CD14-positive monocyte (primary cell): Measurements from ENCODE around the gene MSMB. TPM values are rescaled to one million over a fixed set of nuclear protein-coding genes. Genes with fewer than 3 reads are reported as not detected.

Experiments used
- DNase-seq, 3 donors: peaks; one replicate each; pipeline ENCODE4 v3.0.0-alpha.2; 2011 to 2022
- H2AFZ ChIP-seq: 2 replicates; pipeline ENCODE4 v1.6.0; 2012; ENCODE audit warnings: mild to moderate bottlenecking, low read depth, low read length, inconsistent platforms; ENCODE audit not compliant: insufficient read depth, poor library complexity, severe bottlenecking
- H3K27ac ChIP-seq, 2 donors: 1 replicate in 1 of 2; 2 replicates in 1 of 2; pipeline ENCODE4 v1.5.1; 2012 to 2013; ENCODE audit warnings: low read length in 2 of 2, control low read depth in 1 of 2, inconsistent platforms in 1 of 2, low read depth in 1 of 2, mild to moderate bottlenecking in 1 of 2
- H3K27me3 ChIP-seq, 2 donors: one replicate each; pipeline versions ENCODE4 v1.6.0 to v1.6.1; 2011 to 2013; ENCODE audit warnings: low read length in 2 of 2; ENCODE audit not compliant: control insufficient read depth in 2 of 2, insufficient read depth in 2 of 2
- H3K36me3 ChIP-seq, 2 donors: replicated peaks in 1 of 2; 1 replicate in 1 of 2; 2 replicates in 1 of 2; pipeline versions ENCODE4 v1.5.1 to v1.6.1; 2012 to 2013; ENCODE audit warnings: low read length in 2 of 2, control low read depth in 1 of 2, inconsistent platforms in 1 of 2, mild to moderate bottlenecking in 1 of 2; ENCODE audit not compliant: insufficient read depth in 2 of 2, control insufficient read depth in 1 of 2
- H3K4me1 ChIP-seq, 2 donors: 1 replicate in 1 of 2; 2 replicates in 1 of 2; pipeline versions ENCODE4 v1.5.1 to v1.6.1; 2012 to 2013; ENCODE audit warnings: low read length in 2 of 2, control low read depth in 1 of 2, inconsistent platforms in 1 of 2, mild to moderate bottlenecking in 1 of 2, moderate library complexity in 1 of 2; ENCODE audit not compliant: insufficient read depth in 2 of 2, control insufficient read depth in 1 of 2
- H3K4me2 ChIP-seq: replicated peaks from 2 replicates; pipeline ENCODE3; 2012; ENCODE audit warnings: low read length, moderate library complexity, mild to moderate bottlenecking; ENCODE audit not compliant: poor library complexity, severe bottlenecking; ENCODE audit errors: extremely low read depth
- H3K4me3 ChIP-seq, 3 experiments: fragments of 200-600 bp in 1 of 3; sonication (generic) in 1 of 3; replicated peaks in 1 of 3; 1 replicate in 2 of 3; 2 replicates in 1 of 3; pipeline ENCODE4 v1.5.1; 2011 to 2013; ENCODE audit warnings: low read length in 3 of 3, mild to moderate bottlenecking in 3 of 3, control low read depth in 2 of 3, low read depth in 2 of 3, inconsistent platforms in 1 of 3, moderate library complexity in 1 of 3
- H3K79me2 ChIP-seq: 2 replicates; pipeline ENCODE4 v1.6.0; 2012; ENCODE audit warnings: mild to moderate bottlenecking, control low read depth, inconsistent platforms, low read length, moderate library complexity; ENCODE audit not compliant: insufficient read depth
- H3K9ac ChIP-seq: 2 replicates; pipeline ENCODE4 v1.6.0; 2017; ENCODE audit warnings: low read length, mild to moderate bottlenecking; ENCODE audit not compliant: insufficient read depth, poor library complexity, severe bottlenecking
- H3K9me3 ChIP-seq, 2 donors: replicated peaks in 1 of 2; 1 replicate in 1 of 2; 2 replicates in 1 of 2; pipeline versions ENCODE4 v1.5.1 to v1.6.1; 2012 to 2013; ENCODE audit warnings: low read length in 2 of 2, control low read depth in 1 of 2; ENCODE audit not compliant: control insufficient read depth in 1 of 2, insufficient read depth in 1 of 2
- H4K20me1 ChIP-seq: 2 replicates; pipeline ENCODE4 v1.6.0; 2012; ENCODE audit warnings: mild to moderate bottlenecking, low read length, control low read depth, moderate library complexity; ENCODE audit not compliant: insufficient read depth
- H3K27ac Mint-ChIP-seq, 7 donors: one replicate each; pipeline ENCODE4 v1.8.0; 2020; ENCODE audit warnings: mild to moderate bottlenecking in 7 of 7, mixed read lengths in 7 of 7, moderate library complexity in 6 of 7, inconsistent platforms in 2 of 7
- H3K27me3 Mint-ChIP-seq, 3 donors: one replicate each; pipeline ENCODE4 v1.8.0; 2021 to 2022; ENCODE audit warnings: low read depth in 3 of 3, mild to moderate bottlenecking in 3 of 3, mixed read lengths in 3 of 3, moderate library complexity in 3 of 3, inconsistent platforms in 1 of 3
- H3K36me3 Mint-ChIP-seq, 2 donors: one replicate each; pipeline ENCODE4 v1.8.0; 2020; ENCODE audit warnings: mixed read lengths in 2 of 2, inconsistent platforms in 1 of 2, mild to moderate bottlenecking in 1 of 2
- H3K4me1 Mint-ChIP-seq: one replicate; pipeline ENCODE4 v1.8.0; 2020; ENCODE audit warnings: mild to moderate bottlenecking, mixed read lengths
- H3K4me3 Mint-ChIP-seq, 2 donors: one replicate each; pipeline ENCODE4 v1.8.0; 2020; ENCODE audit warnings: mild to moderate bottlenecking in 2 of 2, mixed read lengths in 2 of 2, moderate library complexity in 1 of 2
- H3K9me3 Mint-ChIP-seq, 7 donors: one replicate each; pipeline ENCODE4 v1.8.0; 2020 to 2022; ENCODE audit warnings: mixed read lengths in 7 of 7, mild to moderate bottlenecking in 6 of 7, moderate library complexity in 6 of 7, inconsistent platforms in 2 of 7
- WGBS: methylation state at CpG from one replicate; pipeline ENCODE4 v1.1.5; 2013; ENCODE audit warnings: missing lambda C conversion rate; ENCODE audit not compliant: insufficient coverage; 5-methylcytosine and 5-hydroxymethylcytosine counted together
- intact Hi-C, 2 donors: fragments of 100-400 bp; cut with micrococcal nuclease; formaldehyde crosslinking; loops; one replicate each; pipeline versions ENCODE4 v1.15.0 to v1.15.1; 2023
- polyA plus RNA-seq, 3 donors: library from polyadenylated mRNA; depleted of rRNA in 1 of 3; unstranded in 2 of 3; stranded (reverse) in 1 of 3; fragments of 300-500 nt in 2 of 3; fragments of >200 nt in 1 of 3; fragmentation: Illumina TruSeq in 2 of 3; gene quantifications; 1 replicate in 2 of 3; 2 replicates in 1 of 3; pipeline ENCODE4 v1.2.3, GENCODE V29; 2012 to 2021
- TF ChIP-seq, protein P1 (sequence below): fragments of 200-600 bp; IDR thresholded peaks from one replicate; pipeline ENCODE4 v1.8.0; 2022; ENCODE audit warnings: antibody characterized with exemption, mild to moderate bottlenecking

The MSMB gene
- polyA plus RNA-seq, 3 donors, result not detected

DNA sequence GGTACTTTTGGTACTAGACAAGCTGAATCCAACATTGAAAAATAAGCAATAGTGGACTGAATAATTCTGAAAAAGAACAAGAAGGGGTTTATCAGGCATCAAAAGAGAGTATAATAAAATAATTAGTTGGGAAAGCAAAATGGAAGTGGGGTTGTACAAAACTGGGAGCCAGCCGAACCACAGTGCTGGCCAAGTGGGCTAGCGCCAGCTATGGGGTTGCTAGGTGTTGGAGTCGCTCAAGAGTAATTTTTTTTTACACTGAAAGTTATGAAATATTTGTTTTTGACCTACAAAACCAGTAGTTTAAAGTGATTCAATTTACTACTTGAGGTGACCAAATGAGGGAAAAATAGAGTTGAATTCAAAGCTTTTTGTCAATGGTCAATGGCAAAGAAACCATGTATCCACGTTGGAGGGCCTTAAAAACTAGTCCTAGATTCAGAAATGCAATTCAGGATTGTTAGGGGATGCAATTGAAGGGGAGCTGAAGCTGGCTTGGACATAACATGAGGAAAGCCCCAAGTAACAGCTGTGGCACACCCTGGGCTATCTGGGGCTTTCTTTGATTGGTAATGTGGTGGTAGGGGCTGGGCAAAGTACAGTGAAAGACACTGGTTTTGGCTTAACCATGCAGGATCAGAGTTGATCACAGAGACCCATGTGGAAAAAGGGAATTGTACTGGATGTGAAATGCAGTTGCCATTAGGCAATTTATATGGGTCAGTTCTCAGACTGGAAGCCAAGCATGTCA lies 28.3 kb upstream of the MSMB start:
- peaks cover 0 to 2% (median 0%) of the 10 kb centered on the region in 7 donors for H3K9me3 Mint-ChIP-seq
- no peak overlapping the region for H3K4me2 ChIP-seq
- H3K4me3 Mint-ChIP-seq, result no peak overlapping the region
- no peaks in the 10 kb centered on the region for H3K27me3 ChIP-seq
- TF ChIP-seq, protein P1, sequence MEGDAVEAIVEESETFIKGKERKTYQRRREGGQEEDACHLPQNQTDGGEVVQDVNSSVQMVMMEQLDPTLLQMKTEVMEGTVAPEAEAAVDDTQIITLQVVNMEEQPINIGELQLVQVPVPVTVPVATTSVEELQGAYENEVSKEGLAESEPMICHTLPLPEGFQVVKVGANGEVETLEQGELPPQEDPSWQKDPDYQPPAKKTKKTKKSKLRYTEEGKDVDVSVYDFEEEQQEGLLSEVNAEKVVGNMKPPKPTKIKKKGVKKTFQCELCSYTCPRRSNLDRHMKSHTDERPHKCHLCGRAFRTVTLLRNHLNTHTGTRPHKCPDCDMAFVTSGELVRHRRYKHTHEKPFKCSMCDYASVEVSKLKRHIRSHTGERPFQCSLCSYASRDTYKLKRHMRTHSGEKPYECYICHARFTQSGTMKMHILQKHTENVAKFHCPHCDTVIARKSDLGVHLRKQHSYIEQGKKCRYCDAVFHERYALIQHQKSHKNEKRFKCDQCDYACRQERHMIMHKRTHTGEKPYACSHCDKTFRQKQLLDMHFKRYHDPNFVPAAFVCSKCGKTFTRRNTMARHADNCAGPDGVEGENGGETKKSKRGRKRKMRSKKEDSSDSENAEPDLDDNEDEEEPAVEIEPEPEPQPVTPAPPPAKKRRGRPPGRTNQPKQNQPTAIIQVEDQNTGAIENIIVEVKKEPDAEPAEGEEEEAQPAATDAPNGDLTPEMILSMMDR, result no peak
- peaks cover 36 to 41% of the 10 kb centered on the region in 2 donors for H3K4me1 ChIP-seq
- WGBS, result 64% methylated on average over 1 of the region's 4 CpGs
- intact Hi-C loops, result no loop called here
- peaks cover 43% of the 10 kb centered on the region for H3K4me1 Mint-ChIP-seq
- no peaks in the 10 kb centered on the region for H3K79me2 ChIP-seq
- no peak overlapping the region for H3K4me3 ChIP-seq
- H3K27ac ChIP-seq, result no peak overlapping the region
- H3K27me3 Mint-ChIP-seq, result peaks cover 1 to 2% (median 2%) of the 10 kb centered on the region in 3 donors
- peak overlapping the region; percentile 1 for H2AFZ ChIP-seq
- no peaks in the 10 kb centered on the region for H3K36me3 ChIP-seq
- H3K36me3 Mint-ChIP-seq, result no peaks in the 10 kb centered on the region
- no peaks in the 10 kb centered on the region for H4K20me1 ChIP-seq
- DNase-seq, result no peak
- H3K9me3 ChIP-seq, result no peaks in the 10 kb centered on the region
- H3K9ac ChIP-seq, result no peak overlapping the region
- no peak overlapping the region for H3K27ac Mint-ChIP-seq

DNA sequence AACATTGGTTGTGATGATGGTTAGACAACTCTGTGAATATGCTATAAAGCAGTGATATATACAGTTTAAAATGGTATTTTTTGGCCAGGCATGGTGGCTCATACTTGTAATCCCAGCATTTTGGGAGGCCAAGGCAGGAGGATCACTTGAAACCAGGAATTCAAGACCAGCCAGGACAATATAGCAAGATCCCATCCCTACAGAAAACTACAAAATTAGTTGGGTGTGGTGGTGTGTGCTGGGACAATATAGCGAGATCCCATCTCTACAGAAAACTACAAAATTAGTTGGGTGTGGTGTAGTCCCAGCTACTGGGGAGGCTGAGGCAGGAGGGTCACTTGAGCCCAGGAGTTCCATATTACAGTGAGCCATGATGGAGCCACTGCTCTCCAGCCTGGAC lies 27.5 kb upstream of the MSMB start:
- H3K27me3 ChIP-seq, result no peaks in the 10 kb centered on the region
- no peaks in the 10 kb centered on the region for H3K36me3 ChIP-seq
- H3K9me3 Mint-ChIP-seq, result peaks cover 0 to 2% (median 0%) of the 10 kb centered on the region in 7 donors
- H4K20me1 ChIP-seq, result no peaks in the 10 kb centered on the region
- TF ChIP-seq, protein P1, result no peak
- H3K4me1 Mint-ChIP-seq, result peaks cover 35% of the 10 kb centered on the region
- H3K27ac Mint-ChIP-seq, result no peak overlapping the region
- H3K27me3 Mint-ChIP-seq, result peaks cover 1 to 2% (median 2%) of the 10 kb centered on the region in 3 donors
- H3K79me2 ChIP-seq, result no peaks in the 10 kb centered on the region
- no CpG with 5 or more reads among the region's 1 CpG for WGBS
- H3K9ac ChIP-seq, result no peak overlapping the region
- no peak for DNase-seq
- no peaks in the 10 kb centered on the region for H3K9me3 ChIP-seq
- H3K4me3 ChIP-seq, result no peak overlapping the region
- no peak overlapping the region for H3K4me2 ChIP-seq
- no peak overlapping the region for H3K27ac ChIP-seq
- intact Hi-C loops, result no loop called here
- H3K4me3 Mint-ChIP-seq, result no peak overlapping the region
- H3K4me1 ChIP-seq, result peaks cover 28 to 33% of the 10 kb centered on the region in 2 donors
- H3K36me3 Mint-ChIP-seq, result no peaks in the 10 kb centered on the region
- H2AFZ ChIP-seq, result no peak overlapping the region
